ENCODE data around the gene RSF1.
"Not testable (repeated sequence)": the region's sequence is repeated elsewhere in the genome, so short reads cannot be mapped to it uniquely, and the experiment has no call there.

RSF1 gene

GRCh38 chr11:77665240-77665965, 155.1 kb downstream of the RSF1 start:
- no peak for DNase-seq

GRCh38 chr11:77661670-77662069, 158.9 kb downstream of the RSF1 start:
- no peak for DNase-seq

GRCh38 chr11:77660947-77661346, 159.6 kb downstream of the RSF1 start:
- no peak for DNase-seq

DNA sequence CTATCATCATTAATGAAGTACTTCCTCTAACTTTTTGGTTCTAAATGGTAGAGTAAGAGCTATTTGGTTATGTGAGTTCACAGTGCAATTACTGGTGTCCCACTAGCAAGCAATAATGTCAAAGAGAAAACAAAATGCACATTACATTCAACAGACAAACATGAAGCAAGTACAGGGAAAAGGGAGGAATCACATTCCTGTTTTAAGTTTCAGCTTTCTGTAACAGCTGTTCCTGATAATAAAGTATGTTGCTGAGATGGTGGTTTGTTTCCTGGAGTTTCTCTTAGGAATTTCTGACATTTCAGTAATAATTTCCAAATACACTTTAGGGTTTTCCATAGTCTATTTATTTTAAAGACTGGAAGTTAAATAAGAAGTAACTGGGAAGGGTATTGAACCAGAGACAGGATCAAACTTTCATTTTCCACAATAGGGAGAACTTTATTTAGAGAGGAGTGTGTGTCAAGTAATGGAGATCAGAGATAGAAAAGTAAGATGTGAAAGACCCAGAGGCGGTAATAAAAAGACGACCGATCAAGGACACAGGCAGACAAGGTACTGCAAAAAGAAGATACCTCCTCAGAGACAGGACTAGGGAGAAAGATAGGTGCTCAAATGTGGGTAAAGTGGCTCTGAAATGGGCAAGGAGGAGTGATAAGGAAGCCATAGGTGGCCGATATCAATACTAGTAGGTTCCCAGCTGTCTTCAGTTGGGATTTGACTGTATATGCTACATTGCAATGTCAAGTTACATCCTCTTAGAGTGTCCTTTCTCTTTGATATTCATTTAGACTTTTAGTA, 162.1 kb downstream of the RSF1 start:
- DNase-seq, result no peak

GRCh38 chr11:77656362-77656761, 164.2 kb downstream of the RSF1 start:
- no peak for DNase-seq

GRCh38 chr11:77654770-77655434, 165.6 kb downstream of the RSF1 start:
- DNase-seq, result no peak

GRCh38 chr11:77650123-77650522, 170.4 kb downstream of the RSF1 start:
- DNase-seq, result no peak

DNA sequence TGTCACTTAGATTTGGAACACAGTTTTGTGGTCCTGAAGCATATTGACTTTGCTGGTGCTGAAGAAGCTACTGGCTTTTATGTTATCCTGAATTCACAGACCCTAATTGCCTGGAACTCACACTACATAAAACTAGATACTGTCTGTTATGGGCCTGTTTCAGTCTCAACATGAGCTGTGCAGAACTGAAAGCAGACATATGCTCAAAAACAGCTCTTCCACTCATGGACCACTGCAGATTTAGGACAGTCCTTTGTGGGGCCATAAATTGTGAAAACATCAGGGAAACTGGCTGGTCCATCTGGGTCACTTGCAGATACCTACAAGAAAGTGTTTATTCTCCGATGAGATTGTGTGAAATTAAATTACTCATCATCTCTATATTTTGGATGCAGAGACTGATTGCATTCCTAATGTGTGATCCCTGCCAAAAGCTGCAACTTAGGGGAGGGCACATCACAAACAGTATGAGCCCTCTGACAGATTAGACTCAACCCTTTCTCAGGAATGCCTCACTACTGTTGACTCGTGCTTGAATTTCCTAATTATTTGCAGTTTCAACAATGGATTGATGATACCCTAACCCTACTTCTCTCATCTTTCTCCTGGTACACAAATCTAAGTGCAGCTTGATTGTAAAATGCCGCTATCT, 172.7 kb downstream of the RSF1 start:
- DNase-seq, result no peak

DNA sequence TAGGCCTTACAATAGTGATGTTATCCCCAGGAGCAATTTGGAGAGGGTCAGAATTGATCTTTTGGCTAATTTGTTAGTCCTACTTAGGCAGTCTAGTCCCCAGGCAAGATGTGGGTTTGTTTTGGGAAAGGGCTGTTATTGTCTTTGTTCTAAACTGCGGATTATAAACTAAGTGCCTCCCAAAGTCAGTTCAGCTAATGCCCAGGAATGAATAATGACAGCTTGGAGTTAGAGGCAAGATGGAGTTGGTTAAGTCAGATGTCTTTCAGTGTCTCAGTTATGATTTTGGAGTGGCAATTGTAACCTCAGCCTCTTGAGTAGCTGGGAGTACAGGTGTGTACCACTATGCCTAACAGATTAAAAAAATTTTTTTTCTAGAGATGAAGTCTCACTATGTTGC, 175.6 kb downstream of the RSF1 start:
- DNase-seq, result no peak

DNA sequence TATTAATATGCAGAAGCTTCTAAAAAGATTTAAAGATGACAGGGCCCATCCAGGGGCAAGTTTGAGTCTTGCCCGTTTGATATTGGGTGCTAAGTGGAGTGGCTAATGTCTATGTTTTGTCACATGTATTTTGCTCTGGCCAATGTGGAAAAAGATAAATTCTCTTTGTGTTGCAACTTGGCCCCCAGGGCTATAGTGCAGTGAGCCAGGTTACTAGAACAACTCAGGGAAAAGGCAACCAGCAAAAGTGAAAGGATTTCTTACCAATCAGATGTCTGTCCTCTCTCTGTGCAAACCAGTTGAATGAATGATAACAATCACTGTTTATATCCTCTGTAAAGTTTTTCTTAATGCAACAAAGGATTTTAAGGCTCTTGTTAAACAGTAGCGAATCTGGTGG, 178.3 kb downstream of the RSF1 start:
- DNase-seq, result no peak

DNA sequence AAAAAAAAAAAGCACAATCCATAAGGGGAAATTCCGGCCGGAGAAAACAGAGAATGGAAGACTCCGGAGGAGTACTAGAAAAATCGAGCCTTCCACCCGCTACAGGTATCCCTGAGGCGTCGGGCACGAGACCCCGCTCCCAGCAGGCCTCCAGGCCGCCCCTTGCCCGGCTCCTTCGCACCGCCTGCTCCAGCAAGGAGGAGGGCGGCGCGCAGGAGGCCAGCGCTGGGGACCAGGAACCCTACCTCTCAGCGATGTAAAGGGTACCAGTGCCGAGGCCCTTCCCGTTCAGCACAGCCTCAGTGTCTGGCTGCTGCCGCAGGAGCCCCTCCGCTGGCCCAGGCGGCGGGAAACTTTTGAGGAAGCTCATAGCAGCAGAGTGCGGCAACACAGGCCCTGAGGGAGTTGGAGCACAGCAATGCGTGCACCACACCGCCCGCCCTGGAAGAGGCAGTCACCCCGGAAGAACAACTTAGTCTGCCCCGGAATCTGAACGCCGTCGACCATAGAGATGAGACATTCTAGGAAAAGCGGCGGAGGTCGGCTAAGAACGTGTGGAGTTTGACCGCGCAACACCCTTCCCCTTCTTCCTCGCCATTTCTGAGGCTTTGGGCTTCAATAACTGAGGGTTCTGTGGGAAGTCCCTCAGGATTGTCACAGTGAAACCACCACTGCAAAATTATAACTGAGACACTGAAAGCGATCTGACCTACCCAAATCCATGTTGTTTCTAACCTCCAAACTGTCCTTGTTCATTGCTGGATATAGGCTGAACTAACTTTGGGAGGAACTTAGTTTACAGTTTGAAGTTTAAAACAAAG, 183.0 kb downstream of the RSF1 start, which contains the start of gene CLNS1A:
Gene CLNS1A, minus strand, starts transcription at position 450 of the 821 bp plus-strand sequence. Its CDS starts 80 bp downstream, at position 370.
- peak; percentile 71 for DNase-seq

DNA sequence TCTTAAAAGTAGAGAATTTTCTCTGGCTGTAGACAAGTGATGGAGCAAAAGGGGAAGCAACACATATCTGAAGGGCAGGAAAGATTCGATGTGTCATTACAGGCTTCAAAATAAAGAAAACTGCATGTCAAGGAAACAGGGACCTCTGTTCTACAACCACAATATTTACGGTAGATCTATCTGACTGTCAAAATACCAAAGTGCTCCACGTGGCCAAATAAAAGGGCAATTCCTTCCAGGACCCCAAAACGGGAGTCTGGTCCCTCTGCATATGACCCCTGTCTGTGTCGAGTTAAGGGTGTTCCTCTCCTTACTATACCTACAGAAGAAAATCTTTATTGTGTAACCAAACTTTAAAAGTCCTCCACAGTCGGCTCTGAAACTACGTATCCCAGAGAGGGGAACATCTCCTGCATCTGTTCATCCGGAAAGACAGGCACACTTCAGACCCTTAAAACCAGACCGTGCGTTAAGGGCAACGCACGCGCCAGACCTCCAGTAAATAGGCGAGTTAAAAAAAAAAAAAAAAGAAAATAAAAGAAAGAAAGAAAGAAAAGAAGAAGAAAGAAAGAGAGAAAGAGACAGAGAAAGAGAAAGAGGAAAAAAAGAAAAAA, 183.7 kb downstream of the RSF1 start:
- no peak for DNase-seq

- not testable (repeated sequence) for DNase-seq
Observed at GRCh38 chr11:77633926-77634325, 186.6 kb downstream of the RSF1 start.

DNA sequence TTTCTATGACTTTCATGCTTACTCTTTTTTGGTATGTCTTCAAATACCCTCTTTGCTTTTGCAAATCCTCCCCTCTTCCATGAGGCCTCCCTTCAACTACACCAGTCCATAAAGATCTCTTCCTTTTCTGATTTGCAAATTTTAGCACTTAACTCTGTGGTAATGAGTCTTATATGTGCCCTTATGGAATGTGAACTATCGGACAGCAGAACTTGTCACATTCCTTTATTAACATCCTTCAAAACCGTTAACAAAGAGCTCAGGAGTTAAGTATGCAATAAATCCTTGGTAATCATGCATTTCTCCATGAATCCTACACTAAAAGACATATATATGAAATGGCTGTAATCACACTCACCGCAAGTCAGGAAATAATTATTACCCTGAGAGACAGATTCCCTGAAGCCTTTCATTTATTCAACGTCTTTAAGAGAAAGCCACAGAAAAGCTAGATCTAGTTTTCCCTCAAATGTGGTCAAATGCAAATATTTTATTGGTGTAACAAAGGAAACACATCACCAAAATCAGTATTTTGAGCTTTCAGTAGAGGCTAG, 190.3 kb downstream of the RSF1 start:
- no peak for DNase-seq

DNA sequence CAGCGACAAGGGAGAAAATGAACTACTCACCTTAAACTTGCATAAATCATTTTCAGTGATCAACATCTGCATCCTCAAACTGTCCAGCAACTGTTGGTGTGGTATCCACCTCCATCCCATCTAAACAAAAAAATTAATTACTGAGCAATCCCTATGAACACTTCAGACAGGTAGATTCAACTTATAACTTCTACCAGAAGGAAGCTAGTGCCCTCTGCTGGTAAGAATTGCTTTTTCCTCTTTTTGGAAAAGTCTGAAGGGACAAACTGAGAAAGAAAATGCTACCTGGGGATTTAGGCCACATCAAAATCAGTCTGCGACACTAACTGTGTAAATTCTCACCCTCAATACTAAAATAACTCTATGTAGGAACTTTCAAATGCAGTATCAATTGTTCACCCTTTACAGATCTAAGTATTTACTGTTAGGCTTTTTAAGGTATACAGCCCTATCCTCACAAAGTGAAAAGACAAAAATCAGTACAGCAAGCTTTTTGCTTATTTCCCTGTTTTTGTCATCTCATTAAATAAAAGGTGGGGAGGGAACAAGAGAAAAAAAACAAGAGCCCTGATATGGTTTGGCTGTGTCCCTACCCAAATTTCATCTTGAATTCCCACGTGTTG, 200.8 kb downstream of the RSF1 start:
- no peak for DNase-seq

DNA sequence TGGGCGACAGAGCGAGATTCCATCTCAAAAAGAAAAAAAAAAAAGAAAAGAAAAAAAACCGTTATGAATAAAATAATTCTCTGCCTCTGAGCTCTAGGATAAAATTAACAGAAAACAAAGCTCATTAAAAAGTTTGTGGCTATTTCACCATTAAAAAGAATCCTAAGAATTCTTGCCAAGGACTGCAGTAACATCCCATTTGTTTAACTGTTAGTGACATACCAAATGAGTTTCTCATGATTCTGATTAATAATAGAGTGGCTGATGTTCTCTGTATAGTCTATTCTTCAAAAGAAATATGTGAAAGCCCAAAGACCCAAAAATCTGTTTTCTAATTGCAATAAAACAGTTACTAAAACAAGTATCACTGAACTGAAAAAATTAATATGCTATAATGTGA, 202.6 kb downstream of the RSF1 start:
- no peak for DNase-seq

DNA sequence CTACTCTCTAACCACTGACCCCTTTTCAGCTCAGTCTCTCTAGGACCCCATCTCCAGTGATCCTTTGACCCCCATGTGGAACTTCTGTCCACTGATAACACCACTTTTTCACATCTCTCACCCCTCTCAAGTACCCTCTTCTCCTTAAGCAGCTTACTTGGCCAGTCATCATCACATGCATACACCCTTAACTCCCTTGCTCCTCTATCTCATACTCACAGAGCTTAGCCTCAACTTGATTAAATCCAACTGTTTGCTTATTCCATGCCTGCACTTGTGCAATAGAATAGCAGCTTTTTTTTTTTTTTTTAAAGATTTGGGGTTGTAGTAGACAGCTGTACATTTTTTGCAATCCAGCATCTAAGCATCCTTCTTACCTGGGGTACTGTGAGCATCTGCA, 208.6 kb downstream of the RSF1 start:
- DNase-seq, result no peak

All from stimulated activated CD4-positive, alpha-beta T cell treated with anti-CD3 and anti-CD28 coated beads, Interleukin-12 subunit alpha, Interleukin-12 subunit beta, amount 100 ng/mL, for 4 hours (primary cell).